ENCODE measurements around the gene GDF2.

GDF2 gene

GRCh38 chr10:47356708-47357107 is 34.5 kb downstream of the GDF2 start:
- DNase-seq = no peak

DNA sequence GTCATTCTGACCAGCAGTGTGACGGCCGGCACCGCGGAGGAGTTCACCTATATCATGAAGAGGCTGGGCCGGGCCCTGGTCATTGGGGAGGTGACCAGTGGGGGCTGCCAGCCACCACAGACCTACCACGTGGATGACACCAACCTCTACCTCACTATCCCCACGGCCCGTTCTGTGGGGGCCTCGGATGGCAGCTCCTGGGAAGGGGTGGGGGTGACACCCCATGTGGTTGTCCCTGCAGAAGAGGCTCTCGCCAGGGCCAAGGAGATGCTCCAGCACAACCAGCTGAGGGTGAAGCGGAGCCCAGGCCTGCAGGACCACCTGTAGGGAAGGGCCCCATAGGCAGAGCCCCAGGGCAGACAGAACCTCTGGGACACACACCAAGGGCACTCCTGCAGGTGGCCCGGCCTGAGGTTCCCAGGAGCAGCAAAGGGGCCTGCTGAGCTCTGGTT is 34.9 kb downstream of the GDF2 start:
- no peak for DNase-seq

GRCh38 chr10:47357911-47358310 is 35.7 kb downstream of the GDF2 start:
- DNase-seq = no peak

DNA sequence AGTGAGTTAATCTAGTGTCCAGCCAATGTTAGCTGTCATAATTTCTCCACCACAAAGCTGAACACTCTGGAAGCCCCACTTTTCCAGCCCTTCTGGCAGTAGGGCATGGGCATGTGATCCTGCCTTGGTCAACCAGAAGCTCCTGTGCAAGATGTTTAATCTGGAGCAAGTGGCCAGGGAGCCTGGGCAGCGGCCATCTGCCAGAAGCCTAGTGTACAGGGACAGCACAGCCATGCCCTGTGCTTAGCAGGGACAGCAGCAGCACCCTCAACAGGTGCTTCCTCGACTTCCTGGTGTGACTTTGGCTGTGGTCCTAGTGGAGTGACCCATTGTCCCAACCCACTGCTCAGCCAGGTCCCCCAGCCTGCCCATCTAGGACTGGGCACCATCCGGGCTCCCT is 36.2 kb downstream of the GDF2 start:
- DNase-seq = no peak

GRCh38 chr10:47359101-47359500 is 36.8 kb downstream of the GDF2 start:
- no peak for DNase-seq

GRCh38 chr10:47359626-47360418 is 37.6 kb downstream of the GDF2 start:
- no peak for DNase-seq

GRCh38 chr10:47360419-47361040 is 38.3 kb downstream of the GDF2 start:
- no peak for DNase-seq

DNA sequence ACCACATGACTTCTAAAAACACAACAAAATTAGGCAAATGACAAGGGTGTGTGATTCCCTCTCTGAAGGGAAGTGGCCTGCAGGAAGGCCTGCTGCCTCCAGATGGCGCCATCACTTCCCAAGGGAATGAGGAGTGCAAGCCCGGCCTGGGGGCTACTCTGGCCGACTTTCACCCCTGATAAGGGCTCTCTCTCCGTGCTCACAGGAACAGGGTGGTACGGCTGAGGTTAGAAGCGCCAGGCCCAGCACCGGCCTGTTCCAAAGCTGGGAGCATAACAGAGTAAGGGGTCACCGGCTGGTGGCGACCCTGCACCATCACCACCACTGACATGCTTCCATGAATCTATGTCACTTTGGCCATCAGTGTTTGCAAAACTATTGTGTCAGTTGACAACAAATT is 39.0 kb downstream of the GDF2 start:
- DNase-seq = peak; percentile 20 to 27

- DNase-seq = no peak
These were observed 39.9 kb downstream of the GDF2 start for GRCh38 chr10:47362199-47362598.

GRCh38 chr10:47363781-47364180 is 41.5 kb downstream of the GDF2 start:
- DNase-seq = no peak

GRCh38 chr10:47364366-47364765 is 42.1 kb downstream of the GDF2 start:
- DNase-seq = peak in 1 of 2 experiments; percentile 32

DNA sequence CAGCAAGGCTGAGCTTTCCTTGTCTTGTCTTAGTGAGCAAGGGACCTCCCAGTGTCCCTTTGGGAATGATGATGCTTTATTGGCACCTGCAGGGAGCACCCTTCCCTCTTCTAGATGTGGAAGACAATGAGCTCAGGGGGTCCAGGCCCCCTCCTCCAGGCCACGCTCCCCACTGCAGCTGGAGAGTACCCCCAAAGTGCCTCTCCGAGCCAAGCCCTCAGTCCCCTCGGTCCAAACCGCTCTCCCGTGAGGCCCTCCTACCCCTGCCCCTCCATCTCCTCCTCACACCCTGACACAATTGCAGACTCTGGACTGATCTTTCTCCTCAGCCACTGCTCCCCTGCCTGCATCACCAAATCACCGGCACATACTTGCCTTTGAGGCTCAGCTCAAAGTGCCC is 42.7 kb downstream of the GDF2 start:
- DNase-seq = no peak

DNA sequence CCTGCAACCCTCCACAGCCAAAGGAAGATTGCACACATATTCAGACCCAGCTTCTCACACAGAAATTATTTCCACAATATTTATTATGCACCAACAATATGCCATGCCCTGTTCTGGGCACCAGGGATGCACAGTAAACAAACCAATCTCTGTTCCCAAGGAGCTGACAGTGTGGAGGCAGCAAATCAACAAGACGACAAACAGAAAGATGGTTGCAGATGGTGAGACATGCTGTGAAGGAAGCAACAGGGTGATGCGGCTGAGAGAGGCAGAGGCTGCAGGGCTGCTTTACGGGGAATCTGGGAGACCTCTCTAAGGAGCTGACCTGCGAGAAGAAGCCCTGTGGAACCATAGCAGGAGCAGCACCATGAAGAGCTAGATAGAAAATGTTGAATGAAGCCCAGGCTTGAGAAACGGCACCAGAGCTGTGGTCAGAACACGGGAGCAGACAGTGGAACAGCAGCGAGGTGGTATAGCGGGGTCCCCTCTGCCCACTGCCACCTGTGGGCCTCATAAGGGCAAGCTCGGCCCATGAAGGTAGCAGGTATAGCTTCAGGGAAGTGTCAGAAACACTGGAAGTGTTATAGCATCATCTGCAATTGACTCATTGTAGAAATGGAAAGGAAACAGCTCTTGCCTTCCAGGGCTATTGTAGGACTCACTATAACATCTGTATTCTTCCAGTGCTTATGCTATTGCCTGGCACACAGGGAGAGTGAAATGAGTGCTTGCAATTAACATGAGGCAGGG is 43.4 kb downstream of the GDF2 start:
- no peak for DNase-seq

DNA sequence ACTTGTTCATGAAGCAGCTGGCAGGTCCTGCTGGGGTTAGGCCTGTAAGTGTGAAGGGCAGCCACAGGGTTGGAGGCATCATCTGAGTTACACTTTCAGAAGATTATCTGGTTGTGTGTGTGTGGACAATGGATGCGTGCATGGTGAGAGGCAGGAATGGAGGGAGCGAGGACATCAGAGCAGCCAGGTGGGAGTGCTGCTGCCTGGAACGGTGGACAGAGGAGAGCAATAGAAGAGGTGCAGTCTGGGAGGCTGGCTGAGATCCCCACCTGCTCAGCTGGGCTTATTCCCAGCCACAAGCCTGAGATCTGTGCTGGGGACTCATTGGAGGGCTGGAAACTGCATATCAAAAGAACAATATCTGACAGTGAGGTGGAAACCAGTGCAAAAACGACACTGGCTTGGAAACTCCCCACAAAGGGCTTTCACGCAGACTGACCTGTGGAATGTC is 44.0 kb downstream of the GDF2 start:
- no peak for DNase-seq

DNA sequence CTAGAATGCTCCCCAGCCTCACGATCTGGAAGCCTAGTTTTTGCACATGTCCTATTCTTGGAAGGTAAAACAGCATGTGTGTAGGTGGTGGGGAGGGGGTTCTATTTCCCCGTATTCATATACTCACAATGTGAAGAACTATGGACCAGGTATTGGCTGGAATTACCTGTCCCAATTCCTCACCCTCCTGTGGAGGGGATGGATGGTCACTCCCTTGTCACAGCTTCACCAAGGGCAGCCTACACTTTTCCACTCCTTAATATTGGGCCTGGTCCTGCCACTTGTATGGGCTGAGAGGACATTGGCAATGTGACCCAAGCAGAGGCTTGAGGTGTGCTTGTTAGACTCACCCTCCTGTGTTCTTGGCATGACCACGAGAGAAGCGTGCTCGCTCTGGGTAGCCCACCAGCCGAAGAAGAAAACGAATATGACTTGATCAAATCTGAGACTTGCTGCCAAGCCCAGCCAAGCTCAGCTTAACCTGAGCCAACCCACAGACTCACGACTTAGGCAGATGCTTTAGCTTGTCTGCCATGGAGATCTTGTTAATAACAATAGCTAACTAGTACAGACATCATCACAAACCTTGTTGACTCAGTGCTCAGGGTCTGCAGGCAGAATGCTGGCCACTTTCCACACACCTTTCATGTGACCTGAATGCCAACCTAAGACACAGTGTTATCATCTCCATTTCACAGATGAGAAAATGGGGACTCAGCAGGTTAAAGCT is 44.6 kb downstream of the GDF2 start:
- DNase-seq = no peak

GRCh38 chr10:47367646-47368045 is 45.4 kb downstream of the GDF2 start:
- DNase-seq = no peak

DNA sequence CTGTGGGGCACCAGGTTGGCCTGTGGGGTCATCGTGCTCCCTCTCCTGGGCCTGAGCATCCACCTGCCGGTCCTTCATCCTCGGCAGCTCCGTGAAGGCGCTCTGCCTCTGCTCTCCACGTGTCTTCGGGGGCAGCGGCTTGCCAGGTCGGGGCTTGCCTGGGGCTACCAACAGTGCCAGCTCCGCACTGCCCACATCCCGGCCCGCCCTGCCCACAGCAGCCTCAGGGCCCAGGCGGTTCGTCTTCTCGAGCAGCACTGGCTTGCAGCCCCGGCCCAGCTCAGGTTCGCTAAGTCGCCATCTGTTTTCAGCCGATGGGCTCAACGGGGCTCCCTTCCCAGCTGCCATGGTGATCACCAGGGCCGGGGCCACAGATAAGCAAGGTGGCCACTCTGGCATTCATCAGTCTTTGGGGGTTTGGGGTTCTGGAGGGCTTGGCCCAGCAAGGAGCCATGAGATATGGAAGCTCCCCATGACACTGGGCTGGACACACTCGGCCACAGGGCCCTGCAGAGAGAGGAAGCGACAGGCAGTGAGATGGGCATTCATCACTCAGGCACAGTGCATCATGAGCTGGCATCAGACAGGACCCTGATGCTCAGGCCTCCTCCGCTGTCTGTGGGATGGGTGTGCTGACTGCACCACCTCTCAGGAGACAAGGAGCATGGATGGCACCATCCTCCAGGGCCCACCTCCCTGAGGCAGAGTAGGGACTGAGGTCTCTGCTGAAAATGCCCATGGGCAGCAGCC is 46.4 kb downstream of the GDF2 start:
- DNase-seq = no peak

DNA sequence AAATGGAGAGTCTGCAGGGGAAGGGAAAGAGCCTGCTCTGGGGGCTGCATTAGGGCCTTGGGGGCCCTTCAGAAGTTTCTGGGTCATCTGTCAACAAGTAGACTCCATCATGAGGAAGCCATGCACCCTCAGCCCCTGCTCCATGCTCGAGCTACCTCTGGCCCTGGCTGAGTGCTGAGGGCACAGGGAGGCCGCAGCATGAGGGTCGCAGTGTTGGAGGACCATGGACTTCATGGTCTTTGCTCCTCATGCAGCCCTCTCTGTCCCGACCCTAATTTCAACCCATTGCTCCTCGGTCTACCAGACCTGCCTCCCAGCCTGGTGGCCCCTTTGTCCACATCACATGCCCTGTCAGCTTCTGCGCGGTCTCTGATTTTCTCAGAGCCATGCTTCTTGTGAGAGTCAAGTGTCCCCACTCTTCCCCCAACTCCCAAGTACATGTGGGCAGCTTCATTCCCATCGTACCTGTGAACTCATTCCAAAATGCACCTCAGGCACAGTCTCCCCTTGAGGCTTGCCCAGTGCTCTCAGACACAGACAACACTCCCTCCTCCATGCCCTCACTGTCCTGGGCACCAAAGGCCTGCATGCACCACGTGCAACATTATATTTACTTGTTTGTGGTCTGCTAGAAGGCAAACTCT is 47.1 kb downstream of the GDF2 start:
- no peak for DNase-seq

DNA sequence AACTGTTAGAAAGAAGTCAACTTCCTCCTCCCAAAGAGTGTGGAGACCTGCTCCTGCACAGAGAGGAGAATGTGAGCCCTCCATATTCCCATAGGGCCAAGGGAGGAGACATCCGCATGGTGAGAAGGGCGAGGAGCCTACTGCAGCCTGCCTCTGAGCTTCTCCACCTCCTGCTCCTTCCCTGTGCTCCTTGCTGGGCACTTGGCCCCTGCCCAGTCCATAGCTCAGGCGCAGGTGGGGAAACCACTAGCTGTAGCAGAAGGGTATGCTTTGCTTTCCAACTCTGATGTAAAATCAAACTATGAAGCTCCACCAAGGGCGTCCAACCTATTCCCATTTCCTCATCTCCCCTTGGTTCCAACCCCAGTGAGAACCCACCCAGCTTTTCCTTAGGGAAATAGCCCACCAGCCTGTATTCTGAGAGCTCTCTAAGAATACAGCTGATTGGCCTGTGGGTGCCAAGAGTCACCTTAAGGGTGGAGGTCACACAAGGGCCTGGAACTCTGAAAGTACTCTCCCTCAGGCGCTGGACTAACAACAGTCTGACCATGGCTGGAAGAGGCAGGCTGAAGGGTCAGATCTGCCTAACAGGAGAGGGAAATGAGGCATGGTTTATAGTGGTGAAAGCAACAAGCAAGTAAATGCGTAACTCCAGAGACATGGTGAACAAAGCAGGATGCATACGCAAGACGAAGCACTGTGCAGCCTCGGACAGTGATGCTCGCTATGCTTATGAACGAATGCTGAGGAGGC is 47.9 kb downstream of the GDF2 start:
- DNase-seq = no peak

DNA sequence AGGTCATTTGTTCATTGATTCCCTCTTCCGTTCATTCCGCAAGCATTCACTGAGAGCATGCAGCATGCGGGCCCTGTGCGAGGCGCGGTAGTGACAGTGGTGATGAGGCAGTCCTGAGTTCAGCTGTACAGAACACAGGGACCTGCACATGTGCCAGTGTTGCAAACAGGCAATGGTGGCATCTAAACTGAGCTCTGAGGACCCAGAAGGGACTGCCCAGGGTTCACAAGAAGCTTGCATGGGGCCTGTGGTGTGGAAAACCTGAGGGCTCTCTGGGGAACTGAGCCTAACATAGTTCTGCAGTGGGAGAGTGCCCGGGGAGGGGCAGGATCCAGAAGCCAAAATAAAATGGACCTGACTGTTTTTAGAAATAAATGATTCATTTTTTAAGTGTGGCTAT is 48.6 kb downstream of the GDF2 start:
- no peak for DNase-seq

All from NCI-H2081 (cell line).